ENCODE data around the gene CHL1.
"Not testable (repeated sequence)": the region's sequence is repeated elsewhere in the genome, so short reads cannot be mapped to it uniquely, and the experiment has no call there.

Gene CHL1

GRCh38 chr3:332701-333100 is 136.1 kb downstream of the CHL1 start:
- DNase-seq (ENCODE audit: low spot score): no peak

GRCh38 chr3:335240-335639 is 138.7 kb downstream of the CHL1 start:
- no peak for DNase-seq (ENCODE audit: low spot score)

- no peak for DNase-seq (ENCODE audit: low spot score)
Observed at GRCh38 chr3:339351-339750, 142.8 kb downstream of the CHL1 start.

GRCh38 chr3:341998-342397 is 145.4 kb downstream of the CHL1 start:
- DNase-seq (ENCODE audit: low spot score): no peak

DNA sequence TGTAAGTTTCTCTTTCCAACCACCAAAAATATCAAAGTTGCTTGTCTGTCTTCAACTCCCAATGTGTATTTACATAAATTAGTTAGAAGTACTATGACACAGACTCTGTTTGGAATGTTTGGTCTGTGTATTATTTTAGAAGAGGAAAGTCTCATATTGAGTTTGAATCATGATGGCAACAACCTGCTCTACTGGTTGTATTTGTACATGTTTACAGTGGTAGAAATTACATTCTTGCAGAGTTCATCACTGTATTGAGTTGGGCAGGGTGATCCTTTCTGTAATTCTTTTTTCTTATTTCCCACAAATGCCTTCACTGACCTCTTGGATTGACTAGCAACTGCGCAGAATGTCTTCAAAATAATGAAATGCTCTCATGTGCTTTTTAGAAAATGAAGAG is 149.6 kb downstream of the CHL1 start:
- DNase-seq (ENCODE audit: low spot score): no peak

- DNase-seq (ENCODE audit: low spot score): no peak
Observed at GRCh38 chr3:347581-347980, 151.0 kb downstream of the CHL1 start.

DNA sequence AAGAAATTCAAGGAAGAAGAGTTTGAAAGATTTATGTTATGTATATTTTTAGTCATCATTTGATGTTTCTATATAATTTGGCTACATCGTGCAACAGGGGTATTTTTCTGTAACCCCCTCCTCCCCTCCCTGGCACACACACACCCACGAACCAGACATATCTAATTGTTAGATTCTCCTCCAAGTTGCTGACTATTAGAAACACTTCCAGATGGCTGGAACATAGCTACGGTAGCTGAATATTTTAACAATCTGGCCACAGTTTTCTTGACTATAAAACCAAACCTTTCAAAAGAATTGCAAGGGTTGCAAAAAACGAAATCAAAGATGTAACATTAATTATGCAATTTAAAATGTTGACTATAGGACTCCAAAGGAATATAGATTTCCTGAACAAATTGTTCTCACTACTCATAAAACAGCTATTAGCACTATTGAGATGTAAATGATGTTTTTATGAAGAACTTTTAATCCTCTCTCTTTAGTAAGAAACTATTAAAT is 154.4 kb downstream of the CHL1 start:
- DNase-seq (ENCODE audit: low spot score): no peak

DNA sequence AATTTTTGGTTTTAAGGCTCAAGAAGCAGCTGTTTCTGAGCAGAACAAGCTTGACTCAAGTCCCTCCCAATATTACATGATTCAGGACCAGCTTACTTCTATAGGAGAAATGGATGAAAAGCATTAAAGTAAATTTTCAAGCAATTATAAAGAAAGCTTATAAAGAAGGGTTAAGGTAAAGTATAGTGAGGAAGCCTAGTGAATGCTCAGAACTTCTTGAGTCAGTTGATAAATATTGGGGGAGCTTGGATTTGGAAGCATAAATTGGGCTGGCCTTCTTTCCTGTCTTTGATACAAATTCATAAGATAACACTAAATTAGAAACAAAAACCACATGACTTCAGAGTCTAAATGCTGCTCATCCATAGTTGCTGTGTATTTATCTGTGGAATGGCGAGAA is 156.0 kb downstream of the CHL1 start:
- DNase-seq (ENCODE audit: low spot score): no peak

DNA sequence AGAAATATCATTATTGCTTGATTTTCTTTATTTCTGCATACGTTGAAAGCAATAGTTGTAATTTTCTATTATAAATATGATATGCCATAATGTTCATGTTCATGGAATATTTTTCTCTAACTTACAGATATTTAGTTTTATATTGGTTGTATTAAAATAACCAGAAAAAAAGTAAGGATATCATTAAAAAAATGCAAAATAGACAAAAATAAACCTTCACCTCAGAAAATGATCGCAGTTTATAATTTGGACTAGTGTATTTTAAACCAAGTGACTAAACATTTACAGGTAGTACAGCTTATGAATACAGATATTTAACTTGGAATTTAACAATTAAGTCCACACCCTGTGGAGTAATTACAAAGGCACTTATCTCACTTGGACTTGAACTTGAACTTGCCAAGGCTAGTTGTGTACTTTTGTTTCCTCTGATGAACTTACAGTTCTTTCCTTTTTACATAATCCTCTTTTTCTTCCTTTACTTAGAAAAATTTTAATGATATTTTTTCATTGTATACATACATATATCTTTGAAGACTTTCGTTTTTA is 156.7 kb downstream of the CHL1 start:
- DNase-seq (ENCODE audit: low spot score): no peak

DNA sequence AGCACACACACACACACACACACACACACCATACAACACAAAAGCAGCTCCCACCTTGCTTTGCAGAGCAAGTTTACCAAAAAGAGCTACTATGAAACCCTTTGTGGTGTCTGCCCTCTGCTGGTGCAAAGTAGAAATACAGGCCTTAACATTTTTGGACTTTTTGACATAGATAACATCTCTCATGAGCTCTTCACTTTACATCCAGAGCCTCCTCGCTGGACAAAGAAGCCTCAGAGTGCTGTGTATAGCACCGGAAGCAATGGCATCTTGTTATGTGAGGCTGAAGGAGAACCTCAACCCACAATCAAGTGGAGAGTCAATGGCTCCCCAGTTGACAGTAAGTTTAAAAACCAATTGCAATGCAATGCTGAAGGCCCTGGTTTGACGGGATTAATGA is 157.9 kb downstream of the CHL1 start:
- DNase-seq (ENCODE audit: low spot score): peak; percentile 31

DNA sequence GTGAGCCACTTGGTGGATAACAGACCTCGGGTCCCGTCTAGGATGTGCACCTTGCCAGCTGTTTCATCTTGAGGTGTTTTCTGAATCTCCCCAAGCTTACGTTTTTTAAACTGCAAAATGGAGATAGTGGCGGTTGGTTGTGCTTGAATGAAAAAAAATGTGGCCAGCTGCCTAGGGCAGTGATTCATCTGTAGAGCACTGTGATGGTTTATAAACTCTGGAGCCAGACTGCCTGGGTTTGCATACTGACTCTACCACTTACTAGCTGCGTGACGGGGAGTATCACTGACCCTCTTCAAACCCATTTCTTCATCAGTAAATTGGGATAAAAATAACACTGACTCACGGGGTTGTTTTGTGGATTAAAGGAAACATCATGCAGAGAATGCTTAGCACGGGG is 159.1 kb downstream of the CHL1 start:
- DNase-seq (ENCODE audit: low spot score): no peak

DNA sequence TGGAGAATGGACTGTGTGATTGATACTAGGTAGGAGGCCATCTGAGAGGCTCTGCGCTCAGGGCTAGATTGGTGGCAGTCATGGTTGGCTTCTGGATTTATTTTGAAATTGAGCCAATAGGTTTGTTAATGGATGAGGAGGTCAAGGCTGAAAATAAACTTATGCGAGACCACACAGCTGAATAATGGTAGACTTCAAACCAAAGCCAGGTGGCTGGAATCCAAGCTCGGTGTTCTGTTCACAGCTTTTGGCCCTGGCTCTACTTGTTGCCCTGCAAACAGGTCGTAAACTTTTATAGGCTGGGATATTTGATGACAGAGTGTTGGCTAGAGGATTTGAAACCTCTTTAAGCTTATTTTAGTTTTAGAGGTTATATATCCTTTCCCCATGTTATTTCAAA is 160.4 kb downstream of the CHL1 start:
- no peak for DNase-seq (ENCODE audit: low spot score)

GRCh38 chr3:359672-360071 is 163.1 kb downstream of the CHL1 start:
- no peak for DNase-seq (ENCODE audit: low spot score)

GRCh38 chr3:362681-363338 is 166.2 kb downstream of the CHL1 start:
- no peak for DNase-seq (ENCODE audit: low spot score)

GRCh38 chr3:364287-364686 is 167.7 kb downstream of the CHL1 start:
- no peak for DNase-seq (ENCODE audit: low spot score)

GRCh38 chr3:365268-365667 is 168.7 kb downstream of the CHL1 start:
- DNase-seq (ENCODE audit: low spot score): no peak

- DNase-seq (ENCODE audit: low spot score): not testable (repeated sequence)
Observed at GRCh38 chr3:366253-366652, 169.7 kb downstream of the CHL1 start.

DNA sequence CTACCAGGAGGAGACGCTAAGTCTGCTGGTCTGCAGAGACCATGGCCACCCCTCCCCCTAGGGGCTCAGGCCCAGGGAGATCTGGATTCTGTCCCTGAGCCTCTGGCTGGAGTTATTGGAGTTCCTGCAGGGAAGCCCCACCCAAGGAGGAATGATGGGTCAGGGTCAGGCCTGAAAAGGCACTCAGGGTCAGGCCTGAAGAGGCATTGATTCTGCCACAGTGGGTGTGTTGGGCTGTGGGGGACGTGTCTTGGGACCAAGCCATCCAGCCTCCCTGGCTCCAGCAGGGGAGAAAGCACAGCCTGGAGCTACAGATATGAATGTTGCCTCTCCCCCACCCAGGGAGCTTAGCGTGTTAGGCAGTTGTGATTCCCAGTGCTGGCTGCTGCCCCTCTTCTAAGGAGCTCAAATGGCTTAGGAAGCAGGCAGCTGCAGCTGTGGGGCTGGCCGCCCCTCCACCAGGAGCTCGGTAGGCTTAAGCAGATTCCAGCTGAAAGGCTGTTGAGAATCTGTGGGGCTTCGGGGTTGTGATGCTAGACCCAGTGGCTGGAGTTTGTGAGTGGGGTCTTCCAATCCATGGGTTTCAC is 176.7 kb downstream of the CHL1 start:
- no peak for DNase-seq (ENCODE audit: low spot score)

- no peak for DNase-seq (ENCODE audit: low spot score)
Observed at GRCh38 chr3:374459-374858, 177.9 kb downstream of the CHL1 start.

GRCh38 chr3:377158-377561 is 180.6 kb downstream of the CHL1 start:
- DNase-seq (ENCODE audit: low spot score): no peak

DNA sequence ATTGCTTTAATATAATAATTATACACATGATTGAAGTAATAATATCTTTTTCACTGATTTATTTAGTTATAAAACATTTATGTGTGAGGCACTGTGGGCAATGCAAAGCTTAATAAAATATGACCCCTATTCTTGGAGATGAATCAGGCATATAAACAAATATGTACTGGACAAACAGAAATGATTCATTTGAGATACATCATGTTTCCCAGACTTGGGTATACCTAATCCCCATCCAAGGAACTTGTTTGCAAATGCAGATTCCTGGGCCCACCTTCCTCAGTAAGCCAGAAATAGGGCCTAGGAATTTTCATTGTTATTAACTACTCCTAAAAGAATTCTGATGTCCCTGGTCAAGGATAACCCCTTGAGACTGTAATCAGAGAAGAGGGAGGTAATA is 184.2 kb downstream of the CHL1 start:
- no peak for DNase-seq (ENCODE audit: low spot score)

DNA sequence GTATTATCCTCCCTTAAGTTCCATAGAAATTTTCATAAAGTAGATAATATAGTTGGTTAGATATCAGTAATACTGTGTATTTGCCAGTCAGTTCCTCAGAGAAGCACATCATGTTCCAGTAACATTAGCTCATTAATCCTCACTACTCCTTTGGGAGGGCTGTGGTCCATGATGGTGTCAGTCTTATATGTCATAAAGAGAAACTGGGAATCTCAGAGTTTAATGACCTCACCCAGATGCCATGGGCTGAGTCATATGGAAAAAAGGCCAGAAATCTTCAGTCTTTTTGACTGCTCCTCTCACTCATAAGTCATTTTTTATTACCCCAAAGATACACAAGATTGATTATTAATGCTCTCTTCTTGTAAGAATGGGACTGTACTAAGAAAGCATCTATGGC is 188.6 kb downstream of the CHL1 start:
- DNase-seq (ENCODE audit: low spot score): no peak

DNA sequence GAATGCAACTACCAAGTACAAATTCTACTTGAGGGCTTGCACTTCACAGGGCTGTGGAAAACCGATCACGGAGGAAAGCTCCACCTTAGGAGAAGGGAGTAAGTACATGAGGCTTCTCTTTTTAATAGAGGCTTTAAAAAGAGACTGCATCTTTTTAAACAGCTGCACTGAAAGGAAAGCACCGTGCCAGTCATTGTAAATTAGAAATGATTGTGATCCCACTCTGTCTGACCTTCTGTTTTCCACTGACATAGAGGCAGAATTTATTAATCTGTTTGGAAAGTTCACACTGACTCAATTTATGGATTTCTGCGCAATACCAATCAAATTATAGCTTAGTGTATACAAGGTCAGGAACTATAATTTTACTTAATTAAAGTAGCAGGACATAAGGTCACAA is 198.2 kb downstream of the CHL1 start:
- DNase-seq (ENCODE audit: low spot score): no peak

DNA sequence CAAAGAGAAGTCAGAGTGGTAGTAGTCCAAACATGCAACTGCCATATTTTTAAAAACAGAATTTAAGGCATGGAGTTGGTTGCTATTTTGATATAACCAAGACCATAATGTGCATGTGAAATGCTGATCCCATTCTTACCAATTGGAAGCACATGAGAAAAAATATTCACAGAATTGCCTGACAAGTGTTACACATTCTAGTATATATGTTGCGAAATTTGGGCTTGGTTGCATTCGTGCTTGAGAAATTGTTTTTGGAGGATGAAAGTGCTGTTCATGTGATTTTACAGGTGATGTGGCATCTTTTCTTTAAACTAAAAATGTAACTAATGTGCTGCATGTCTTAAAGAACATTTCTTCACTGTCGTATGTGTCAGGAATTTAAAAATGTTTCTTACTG is 199.7 kb downstream of the CHL1 start:
- no peak for DNase-seq (ENCODE audit: low spot score)
